ENCODE results near the gene SEPSECS.
A peak's percentile ranks its signal among the peaks of the same experiment; 100 is the strongest.

Gene SEPSECS

DNA sequence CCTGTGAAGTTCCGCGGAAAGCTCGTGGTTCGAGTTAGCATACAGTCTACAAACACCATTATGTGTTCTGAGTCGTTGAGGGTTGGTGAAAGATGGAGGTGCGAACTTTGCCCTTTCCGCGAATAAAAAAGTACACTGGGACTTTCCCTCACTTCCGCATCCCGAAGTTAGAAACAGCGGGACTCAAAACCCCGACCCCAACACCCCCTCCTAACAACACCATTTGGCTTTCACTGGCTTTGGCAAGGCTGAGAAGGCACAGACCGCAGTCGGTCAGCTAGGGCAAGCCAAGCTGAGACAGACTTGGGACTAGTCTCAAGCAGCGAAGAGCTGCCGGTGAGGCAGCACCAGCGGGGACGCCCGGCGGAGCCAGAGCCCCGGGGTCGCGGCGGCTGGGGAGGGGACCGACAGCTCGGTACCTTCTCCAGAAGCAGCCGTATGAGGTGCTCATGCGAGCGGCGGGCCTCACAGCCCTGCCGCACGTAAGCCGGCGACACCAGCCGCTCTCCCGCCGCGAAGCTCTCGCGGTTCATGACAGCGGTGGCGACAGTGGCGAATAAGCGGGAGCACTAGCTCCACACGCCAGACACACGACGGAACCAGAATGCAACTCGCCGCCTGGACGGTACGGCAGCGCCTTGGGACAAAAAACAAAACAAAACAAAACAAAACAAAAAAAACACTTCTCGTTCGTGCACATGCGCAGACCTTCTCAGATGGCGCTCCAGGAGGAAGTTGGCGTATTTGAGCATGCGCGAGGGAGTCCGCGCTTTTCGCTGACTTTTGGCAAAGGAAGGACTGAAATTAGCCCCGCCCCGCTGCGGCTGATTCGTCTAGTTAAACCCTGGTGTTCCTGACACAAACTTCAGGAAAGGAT is at the start of gene SEPSECS:
Gene SEPSECS (minus strand): TSS at position 613 of the 877 bp plus-strand sequence. CDS start 80 bp downstream, at position 533.
- peak; percentile 92 for DNase-seq

DNA sequence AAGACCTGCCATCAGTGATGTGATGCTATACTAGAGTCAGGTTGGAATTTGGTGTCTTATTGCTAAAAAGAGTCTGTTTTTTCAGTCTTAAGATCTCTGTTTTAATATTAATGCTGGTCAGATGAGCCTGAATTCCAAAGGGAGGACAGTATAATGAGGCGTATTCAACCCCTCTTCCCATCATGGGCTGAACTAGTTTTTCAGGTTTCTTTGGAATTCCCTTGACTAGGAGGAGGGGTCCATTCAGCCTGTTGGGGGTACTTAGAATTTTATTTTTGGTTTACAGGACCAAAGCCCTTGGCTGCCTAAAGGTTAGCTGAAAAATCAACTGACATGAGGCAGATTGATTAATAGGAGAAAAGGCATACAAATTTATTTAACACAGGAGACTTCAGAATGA is 49.5 kb upstream of the SEPSECS start:
- no peak for DNase-seq

DNA sequence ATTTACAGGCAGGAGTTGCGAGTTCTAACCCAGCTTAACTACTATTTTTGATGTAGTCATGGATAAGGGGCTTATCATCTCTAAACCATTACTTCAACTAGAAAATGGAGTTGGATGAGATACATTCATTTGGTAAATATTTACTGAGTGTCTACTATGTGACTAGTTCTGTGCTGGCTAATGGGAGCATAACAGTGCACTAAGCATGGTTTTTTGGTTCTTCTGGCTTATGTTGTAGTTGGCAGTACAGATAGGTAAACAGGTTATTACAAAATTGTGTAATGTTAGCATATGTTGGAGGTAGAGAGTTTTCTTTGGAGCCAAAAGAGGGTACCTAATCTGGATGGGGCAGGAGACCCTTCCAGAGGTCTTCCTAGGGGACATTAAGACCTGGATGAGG is 47.7 kb upstream of the SEPSECS start:
- DNase-seq = no peak

DNA sequence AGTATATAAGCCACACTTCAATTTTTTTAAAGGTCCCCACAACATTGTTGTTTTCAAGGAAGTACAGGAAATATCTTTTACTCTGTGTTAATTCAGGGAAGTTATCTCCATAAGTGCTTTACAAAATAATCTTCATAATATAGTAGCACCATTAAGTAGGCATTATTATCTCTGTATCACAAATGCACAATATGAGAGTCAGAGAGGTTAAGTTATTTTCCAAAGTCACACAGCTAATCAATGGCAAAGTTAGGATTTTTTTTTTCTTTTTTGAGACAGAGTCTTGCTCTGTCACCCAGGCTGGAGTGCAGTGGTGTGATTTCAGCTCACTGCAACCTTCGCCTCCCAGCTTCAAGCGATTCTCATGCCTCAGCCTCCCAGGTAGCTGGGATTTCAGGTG is 38.5 kb upstream of the SEPSECS start:
- no peak for DNase-seq

DNA sequence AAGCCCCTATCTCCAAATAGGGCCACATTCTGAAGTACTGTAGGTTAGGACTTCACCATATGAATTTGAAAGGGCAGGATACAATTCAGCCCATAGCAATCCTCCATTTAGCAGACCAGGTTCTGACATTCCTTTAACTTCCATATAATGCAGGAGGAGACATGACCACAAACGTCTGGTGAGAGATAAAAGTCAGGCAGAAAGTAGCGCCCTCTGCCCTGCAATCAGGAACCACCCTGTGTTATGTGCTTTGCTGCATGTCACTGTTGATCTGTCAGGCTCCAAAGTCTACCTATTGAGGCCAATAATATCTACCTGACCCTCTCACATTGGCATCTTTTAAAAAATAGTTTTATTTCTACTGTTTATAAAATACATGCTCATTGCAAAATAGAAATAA is 30.2 kb upstream of the SEPSECS start:
- DNase-seq = no peak

DNA sequence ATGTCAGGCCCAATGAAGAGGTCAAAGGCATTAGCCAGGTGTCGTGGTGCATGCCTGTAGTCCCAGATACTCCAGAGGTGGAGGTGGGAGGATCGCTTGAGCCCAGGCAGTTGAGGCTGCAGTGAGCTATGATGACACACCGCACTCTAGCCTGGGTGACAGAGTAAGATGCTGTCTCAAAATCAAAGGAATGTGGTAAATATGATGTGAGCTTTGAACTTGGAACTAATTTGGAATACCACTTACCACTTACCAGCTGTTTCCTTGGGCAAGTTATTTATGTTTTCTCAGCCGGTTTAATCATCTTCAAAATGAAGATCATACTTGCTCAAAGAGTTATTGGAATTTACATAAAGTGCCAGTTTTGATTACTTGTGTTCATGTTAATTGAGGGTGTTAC is 23.8 kb upstream of the SEPSECS start:
- DNase-seq = no peak

DNA sequence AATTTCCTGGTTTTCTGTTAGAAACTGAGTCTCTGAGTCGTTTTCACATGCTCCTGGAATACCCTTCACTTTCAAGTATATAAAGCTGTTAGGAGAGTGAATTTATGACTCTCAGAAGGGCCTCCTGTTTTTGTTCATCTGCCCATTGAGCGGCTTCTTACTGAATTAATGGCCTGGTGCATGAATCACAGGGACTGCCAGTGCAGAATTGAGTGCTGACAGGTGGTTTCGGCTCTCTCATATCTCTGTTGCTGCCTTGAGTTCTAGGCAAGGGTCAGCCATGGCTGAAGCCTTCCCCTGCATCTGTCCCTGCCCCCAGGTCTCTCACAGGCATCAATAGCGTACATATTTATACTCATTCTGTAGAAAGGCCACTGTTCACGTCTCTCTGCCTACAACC is 22.7 kb upstream of the SEPSECS start:
- no peak for DNase-seq

DNA sequence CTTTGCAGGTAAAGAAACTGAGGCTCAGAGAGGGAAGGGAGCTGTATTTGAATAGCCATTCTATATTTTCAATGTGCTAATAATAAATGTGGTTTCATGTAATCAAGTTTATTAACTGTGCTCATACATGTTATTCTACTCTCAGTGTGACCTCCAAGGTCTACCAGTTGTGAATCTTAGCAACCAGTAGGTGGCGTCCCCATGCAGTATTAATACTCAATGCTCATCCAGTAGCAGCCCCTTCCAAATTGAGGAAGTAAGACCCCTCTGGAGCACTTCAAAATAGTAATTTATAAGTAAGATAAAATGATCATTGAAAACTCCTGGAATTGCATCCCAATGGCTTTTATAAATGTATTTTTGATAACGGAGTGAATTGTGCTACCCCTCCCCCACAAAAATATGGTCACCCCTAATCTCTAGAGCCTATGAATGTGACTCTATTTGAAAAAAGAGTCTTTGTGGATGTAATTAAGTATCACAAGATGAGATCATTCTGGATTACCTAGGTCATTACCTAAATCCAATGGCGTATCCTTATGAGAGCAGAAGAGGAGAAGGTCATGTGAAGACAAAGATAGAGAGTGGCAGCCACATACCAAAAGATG is 20.4 kb upstream of the SEPSECS start:
- DNase-seq = peak; percentile 63

DNA sequence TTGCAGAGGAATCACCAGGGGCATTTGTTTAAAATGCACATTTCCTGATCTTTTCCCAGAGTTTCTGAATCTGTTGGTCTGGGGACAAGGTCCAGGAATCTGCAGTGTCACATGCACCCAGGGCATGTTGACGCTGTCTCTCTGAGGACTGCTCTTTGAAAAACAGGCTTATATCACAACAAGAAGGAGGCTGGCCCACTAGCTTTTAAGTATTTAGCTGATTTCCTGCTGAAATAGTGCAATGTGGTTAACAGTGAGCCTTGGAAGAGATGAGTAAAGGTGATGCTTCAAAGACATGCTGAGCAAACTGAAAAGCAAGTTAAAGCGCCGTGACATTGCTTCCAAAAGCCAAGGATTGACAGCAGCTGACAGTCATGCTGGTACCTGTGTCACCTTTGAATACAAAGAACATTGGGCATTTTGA is 18.6 kb upstream of the SEPSECS start:
- DNase-seq = no peak

DNA sequence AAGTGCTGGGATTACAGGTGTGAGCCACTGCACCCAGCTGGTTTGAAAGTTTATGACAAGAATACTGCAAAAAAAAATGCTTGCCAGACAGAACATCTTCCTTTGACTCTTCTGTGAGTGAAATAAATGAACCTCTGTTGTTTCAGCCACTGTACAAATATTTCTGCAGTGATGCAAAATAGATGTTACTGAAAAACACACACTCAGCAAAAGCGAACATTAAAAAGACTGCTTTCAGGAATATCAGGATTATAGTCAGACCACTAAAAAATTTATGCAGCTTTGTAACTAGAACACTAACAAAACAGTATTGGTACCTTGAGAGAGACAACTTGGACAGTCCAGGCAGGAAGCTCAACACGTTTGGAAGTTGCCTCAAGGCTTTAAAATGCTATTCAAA is 16.9 kb upstream of the SEPSECS start:
- DNase-seq = no peak

DNA sequence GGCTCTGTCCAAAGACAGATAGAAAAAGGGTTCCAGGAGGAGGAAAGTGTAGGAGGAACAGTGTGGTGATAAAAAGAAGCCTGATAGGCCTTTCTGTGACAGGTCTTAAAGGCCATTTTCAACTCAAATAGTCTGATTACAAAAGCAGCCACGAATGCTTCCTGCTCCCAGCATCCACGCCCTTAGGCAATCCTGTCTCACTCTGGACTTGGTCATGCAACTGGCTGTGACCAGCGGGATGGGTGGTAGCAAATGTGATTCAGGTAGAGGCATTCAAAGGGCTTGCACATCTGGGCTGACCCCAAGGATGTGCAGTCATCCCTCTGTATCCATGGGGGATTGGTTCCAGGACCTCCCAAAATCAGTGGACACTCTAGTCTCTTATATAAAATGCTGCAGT is 14.4 kb upstream of the SEPSECS start:
- DNase-seq = no peak

DNA sequence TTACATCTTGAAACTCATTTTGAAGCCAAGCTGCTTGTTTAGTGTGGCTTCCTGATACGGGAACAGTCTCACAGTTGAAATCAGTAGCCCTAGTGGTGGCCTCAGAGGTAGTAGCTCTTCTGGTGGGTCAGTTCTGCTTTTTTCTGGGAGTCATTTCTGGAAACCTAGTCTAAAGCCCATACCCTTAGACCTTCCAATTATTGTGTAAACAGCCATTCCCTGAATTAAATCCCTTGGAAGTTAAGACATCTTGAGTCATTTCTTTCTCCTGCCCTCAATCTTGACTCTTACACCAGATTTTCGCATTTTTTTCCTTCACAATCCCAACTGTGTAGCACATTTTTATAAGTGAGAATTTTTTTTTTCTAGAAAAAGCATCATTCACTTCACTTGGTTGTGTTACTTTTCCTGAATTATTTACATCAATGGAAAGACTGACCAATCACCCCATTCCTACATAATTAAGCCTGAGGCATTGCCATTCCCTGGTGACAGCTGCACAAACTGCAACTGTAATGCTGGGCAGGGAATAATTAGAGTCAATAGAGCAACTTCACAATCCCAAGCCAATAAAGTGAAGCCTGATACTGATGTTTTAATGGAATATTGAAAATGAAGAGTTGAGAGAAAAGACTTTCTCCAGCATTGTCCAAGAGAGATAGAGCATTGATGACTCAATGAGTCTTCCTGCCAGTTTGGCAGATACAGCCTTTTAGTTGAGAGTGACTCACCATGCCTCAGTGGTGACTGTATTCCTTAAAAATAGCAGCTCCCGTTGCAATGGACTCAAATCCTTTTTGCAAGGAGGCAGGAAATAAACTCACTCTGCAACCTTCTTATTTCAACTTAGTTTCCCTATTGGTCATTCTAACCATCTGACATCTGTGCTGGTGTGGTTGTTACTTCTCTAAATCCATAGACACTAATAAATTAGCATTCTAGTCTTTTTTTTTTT is 13.0 kb upstream of the SEPSECS start:
- DNase-seq = peak; percentile 5

DNA sequence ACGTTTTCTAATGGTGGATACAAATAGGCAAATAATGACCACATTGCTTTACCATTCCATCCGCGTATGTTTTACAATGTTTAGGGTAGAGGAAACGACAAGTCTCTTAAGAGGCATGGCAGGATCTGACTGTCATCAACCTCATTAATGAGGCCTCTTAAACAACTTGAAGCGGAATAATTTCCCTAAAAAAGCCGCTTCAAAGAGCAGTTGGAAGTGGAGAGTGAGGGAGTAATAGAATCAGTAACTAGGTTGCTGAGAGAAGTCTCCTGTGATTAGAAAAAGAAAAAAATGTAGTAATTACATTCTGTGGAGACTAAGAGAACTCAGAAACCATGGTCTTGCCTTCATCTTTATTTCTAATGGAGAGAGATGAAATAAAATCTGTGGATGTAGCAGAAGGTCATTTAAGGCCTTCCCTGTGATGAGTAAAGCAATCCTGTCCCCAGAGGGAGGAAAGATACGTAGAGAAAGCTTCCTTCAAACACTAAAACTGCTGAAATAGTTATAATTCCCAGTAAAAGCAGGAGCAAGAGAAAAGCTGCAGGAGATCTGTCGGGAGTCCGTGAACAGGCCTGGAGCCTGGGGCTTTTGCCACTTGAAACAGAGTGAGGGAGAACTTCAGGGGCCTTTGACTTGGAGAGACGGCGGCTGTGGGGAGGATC is 11.1 kb upstream of the SEPSECS start:
- DNase-seq = no peak

DNA sequence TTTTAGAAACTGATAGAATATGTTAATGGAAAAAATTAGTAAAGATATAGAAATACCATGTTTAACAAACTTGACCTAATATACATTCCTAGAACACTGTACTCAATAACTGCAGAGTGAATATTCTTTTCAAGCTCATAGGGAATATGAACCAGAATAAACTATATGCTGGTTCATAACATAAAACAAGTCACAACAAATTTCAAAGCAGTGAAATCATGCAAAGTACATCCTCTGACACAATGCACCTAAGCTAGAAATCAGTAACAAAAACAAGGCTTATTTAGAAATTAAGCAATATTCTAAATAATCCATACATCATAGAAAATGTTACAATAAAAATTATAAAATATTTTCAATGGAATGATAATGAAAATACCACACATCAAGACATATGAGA is 9.2 kb upstream of the SEPSECS start:
- DNase-seq = no peak

DNA sequence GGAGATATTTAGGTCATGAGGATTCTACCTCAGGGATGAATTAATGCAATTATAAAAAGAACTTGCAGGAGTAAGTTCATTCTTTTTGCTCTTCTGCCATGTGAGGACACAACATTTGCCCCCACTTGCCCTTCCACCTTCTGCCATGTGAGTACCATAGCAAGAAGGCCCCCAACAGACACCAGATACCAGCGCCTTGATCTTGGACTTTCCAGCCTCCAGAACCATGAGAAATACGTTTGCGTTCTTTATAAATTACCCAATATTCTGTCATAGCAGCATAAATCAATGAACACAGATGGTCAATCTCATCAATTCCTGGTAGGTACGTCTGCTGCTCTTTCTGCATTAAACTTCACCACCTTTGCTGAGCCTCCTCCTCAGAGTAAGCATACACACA is 5.7 kb upstream of the SEPSECS start:
- no peak for DNase-seq

DNA sequence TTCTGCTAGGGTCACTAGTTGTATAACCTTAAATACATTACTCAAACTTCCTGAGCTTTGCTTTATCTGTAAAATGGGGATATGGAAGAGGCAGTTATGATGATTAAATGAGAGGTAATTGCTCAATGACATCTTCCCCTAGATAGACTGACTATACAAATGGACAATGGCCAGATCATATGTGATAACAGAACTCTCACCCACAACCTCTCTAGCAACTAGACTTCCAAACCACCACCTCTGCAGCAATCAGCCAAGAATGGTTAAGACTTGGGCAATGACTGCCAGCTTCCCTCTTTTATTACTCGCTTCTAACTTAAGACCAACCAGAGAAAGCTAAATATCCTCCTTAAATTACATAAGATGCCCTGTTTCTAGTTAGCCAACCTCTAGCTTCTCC is 2.9 kb upstream of the SEPSECS start:
- no peak for DNase-seq

DNA sequence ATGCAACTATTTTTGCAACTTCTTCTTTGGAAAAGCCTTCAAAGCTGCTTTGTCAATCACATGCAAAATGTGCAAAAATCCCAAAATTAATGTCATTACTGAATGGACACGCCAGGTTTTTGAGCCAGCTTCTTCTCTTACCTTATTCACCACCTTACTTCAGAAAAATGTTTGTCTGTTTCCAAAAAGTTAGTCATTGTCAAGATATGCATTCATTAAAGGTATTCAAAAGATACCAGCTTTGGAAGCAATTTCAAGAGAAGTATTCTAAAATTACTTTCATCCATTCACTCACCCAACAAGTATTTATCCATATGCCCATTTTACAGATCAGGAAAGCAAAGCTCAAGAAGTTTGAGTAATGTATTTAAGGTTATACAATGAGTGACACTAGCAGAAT is 2.3 kb upstream of the SEPSECS start:
- no peak for DNase-seq

DNA sequence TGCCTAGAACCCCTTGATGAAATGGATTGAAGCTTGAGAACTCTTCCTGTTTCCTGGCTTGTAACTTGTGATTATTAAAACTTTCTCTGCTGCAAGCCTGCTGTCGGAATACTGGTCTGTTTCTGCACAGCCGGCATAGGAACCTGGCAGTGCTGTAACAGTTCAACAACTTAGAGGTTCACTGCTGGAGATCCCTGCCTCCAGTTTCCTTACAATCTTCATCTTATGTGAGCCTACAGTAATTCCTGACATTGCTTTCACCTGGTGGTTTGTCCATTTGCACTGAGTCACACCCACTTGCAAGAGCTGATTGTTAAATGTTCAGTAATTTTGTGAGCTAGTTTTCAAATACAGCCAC is 1.3 kb upstream of the SEPSECS start:
- DNase-seq = no peak

DNA sequence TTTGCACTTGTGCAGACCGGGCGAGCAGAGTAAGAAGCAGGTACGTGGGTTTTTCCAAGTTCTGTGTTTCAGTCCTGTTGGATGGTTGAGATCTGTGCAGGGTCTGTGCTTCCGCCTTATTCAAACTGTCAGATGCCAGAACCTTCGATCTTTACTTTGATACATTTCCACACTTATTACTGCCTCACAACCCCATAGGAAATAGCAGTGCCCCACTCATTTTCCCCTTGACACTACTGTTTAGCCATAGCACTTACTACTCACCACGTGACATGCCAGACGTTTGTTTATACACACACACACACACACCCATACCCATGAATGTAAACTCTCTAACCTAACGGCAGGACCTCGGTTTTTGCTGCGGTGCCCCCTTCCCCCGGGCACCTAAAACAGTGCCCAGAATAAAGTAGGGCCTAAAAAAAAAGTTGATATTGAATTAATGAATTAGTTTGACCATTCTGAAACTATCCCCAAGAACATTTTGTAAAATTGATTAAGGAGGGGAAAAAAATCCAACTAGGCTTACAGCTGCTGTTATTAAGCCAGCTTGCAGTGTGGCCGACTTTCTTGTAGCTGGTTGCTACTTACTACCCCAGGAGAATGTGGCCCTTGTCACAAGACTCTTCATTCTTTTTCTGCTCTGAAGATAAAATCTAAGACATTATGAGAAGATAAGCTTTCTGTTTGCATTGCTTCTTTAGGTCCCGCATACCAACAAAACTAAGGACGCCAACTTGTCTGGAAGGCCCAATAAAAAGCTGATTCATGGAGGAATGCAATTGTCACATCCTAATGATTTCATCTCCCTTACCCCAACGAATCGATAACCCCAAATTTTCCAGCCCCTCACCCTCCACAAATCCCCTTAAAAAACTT is 704 bp upstream of the SEPSECS start:
- no peak for DNase-seq

DNA sequence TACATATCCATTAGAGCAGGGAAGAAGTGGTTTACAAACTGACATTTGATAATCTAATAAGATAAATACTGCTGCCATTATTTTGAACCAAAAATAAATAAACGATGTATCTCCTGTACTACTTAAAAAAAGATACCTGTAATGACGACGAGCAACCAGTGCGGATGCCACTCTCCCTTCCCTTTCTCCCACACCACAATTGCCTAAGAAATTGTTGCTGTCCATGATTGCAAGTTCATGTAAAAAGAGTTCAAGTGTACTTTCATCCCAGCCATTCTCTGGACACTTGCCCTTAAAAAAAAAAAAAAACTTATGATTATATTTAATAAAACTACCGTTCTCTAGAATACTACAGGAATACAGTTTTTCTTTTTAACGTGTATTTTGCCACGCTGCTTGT is 1.4 kb downstream of the SEPSECS start:
- DNase-seq = no peak

DNA sequence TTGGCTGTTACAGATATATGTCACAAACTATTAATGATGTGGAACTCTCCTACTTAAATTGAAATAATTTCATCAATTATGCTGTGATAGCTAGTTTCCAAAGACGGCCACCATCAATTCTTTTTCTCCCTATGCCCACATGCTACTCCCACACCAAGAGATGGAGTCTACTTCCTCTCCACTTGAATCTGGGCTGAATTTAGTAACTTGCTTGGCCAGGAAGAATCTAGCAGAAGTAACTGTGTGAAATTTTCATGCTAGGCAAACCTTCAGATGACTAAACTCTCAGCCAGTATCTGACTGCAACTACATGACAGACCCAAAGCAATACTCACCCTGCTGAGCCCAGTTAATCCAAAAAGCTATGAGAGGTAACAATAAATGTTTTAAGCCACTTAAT is 3.2 kb downstream of the SEPSECS start:
- DNase-seq = no peak

DNA sequence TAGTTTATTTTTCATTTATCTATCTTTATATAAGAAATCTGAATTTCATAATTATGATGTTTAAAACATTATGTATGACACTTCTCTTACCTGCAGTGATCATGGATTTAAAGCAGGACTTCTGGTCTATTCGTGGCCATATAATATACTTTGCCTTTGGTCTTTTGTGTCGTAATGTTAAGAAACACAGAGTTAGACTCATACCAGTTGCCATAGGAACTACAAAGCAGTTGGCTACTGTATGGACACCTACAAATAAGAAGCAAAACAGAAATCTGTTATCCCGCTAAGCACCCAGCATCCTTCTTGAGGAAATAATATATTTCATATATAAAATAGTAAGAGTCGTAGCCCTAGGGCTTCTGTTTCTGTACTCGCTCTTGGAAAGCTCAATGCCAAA is 4.3 kb downstream of the SEPSECS start:
- DNase-seq = no peak

Data from GDM1 (cell line).